ENCODE data around the gene UBL4A.

GRCh38 chrX:154439841-154440240 lies 46.6 kb downstream of the UBL4A start:
- TF ChIP-seq CTCF (conservative IDR thresholded peaks at IDR 0.05; ENCODE audit: low read depth, low read length) (no peak), EZH2 (IDR thresholded peaks at IDR 0.05; ENCODE audit: borderline replicate concordance, low read depth, low read length, poor library complexity, severe bottlenecking) (no peak)

All from A673 (cell line).